ENCODE data around the gene USP19. TPM values are rescaled to one million over a fixed set of nuclear protein-coding genes. Genes with fewer than 3 reads are reported as not detected.

USP19 gene
- polyA plus RNA-seq, 5 donors = 39.1 to 52.9 (median 49.7) TPM

- peak; percentile 89 to 91 for DNase-seq
Measured at GRCh38 chr3:49104427-49105291, 16.0 kb downstream of the USP19 start, which contains the start of gene QARS1. Gene QARS1, minus strand, starts transcription at chr3:49104757. Its CDS starts 24 bp downstream, at chr3:49104733.

- no peak for DNase-seq
Measured at GRCh38 chr3:49104052-49104426, 16.6 kb downstream of the USP19 start.

DNA sequence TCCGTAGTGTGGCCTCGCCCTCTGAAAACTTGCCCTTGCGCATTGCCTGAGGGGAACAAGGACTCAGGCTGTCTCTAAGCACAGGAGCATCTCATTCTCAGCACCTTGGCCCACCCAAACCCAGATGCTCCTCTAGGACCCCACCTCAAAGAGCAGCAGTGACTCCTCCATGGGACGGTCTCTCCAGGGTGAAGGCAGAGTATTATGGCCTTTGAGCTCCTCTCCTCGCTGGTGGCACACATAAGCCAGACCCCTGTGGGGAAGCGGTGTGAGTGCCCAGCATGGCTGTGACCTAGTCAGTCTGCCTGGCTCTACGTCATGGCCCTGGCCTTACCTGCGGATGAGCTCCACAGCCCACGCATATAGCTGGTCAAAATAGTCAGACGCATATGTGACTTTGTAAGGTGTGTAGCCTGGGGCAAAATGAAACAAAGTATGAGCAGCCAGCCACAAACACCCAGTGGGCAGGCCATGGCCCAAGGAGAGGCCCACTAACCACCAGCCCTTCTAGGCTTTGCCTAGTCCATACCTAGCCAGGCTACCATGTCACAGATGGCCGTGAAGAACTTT is 20.5 kb downstream of the USP19 start:
- no peak for DNase-seq

DNA sequence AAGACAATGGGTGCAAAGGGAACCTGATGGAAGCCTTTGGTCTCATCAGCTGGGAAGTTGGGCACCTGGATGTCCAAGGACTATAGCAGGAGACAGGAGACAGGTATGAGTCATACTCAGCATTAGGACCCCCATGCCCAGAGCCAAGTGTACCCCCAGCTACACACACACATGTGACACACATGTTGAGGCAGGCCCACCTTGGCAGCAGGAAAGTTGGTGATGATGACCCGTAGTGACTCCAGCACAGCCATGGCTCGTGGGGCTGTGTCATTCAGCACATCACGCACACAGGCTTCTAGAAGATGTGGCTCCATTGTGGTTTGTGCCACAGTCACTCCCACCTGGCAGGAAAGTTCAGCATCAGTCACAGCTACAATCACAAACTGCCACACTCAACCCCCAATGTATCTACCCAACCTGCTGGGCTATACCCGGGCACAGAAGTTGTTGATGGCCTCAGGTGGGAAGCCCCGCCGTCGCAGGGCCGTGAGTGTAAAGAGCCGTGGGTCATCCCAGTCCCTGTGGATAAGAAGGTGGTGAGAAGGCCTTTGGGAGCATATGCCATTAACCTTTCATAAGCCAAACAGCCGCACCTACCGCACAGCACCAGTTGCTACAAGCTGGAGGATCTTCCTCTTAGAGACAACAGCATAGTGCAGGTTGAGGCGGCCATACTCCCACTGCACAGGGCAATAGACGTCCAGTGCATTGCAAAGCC is 21.6 kb downstream of the USP19 start:
- no peak for DNase-seq

DNA sequence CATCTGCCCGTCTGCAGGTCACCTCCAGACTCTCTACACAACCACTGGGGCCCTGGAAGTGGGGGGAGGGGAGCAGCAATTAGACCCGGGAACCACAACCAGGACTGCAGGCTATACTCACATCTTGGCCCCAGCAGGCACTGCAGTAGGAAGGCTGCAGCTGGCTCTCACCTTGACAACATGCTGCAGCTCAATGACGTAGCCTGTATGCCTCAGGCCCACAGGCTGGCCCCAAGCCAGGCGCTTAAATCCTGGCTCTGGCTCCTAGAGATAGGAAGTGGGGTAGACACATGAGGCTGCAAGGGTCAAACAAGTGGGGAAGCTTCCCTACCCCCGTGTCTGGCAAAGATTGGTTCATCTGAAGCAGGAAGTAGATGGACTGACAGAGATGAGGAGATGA is 22.2 kb downstream of the USP19 start:
- DNase-seq = no peak

DNA sequence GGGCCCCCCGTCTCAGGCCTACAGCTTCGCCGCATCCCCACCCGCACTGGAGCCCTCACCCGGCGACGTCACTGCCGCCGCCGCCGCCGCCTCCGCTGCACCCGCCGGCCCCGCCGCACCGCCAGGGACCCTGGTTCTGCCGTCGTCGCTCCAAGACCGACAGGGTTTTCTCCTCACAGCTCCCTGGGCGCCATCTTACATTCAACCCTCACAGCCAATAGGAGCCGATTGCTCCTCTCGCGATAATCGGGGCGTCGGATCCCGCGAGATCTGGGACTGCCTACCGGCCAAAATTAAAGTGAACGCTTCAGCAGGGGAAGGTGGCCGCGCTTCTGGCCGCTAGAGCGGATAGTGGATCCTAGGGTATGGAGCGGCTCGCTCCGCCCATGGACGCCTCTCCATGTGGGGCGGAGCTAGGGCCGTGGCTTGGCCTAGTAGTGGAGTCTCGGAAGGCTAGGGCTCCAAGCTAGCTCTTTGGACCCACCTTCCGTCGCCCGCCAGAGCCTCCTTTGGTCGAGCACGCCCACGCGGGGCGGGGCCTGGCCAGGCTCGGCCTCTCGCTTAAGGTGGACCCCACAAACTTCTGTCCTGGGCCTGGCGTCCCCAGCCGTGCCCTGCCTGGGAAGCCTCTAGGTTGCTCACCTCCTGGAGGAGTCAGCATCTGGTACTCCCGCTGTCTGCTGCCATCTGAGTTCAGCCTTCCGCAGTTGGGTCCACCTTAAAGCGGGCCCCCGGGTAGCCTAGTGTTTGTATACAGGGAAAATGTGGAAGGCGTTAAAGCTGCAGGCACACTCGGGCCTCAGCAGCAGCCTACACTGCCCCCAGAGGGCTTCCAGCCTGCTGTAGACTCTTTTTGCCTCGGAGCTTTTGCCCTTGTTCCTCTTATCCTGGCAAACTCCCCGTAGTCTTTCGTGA is 26.5 kb downstream of the USP19 start, which contains the start of gene QRICH1:
TSS of gene QRICH1 (minus strand) at position 219 of the 915 bp plus-strand sequence. CDS start 17,054 bp downstream, outside the sequence.
- peak; percentile 97 to 99 for DNase-seq

DNA sequence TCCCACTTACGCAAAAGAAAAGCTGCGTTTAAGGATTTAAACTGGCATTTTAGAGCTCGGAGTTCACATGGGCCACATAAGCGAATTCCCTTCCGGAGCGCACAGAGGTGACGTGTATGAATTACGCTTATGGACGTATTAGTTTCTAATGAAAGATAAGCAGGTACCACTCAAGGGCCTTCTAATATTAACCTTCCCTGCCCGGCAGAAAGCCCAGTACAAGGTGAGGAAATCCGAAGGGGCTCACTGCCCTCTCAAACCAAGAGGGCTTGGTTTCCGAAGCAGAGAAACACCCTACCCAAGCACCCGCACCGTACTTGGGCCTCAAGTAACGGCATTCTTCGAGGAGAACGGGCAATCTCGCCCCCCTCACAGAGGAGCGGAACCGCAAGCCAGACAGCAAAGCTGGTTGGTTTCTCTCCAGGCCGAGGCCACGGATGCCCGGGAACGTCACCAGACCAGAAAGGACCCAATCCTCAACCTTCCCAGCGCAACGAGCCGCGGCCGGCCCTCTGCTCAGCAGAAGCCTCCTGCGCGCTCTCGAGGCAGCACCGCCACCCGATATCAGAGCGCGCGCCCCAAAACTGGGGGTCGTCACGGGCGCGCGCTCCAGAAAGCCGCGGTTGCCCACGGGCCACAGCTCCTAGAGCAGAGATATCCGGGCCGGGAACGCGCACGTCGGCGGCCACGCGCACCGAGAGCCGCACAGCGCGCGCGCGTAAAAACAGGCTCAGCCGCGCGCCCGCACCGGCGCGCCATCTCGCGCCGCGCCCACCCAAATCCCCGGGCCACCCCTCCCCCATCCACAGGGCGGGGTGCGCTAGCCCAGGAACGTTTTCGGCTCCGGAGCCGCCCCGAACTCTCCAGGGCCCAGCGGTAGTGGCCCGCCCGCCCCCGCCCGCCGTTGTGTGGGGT is 27.4 kb downstream of the USP19 start:
- peak; percentile 83 to 85 for DNase-seq

DNA sequence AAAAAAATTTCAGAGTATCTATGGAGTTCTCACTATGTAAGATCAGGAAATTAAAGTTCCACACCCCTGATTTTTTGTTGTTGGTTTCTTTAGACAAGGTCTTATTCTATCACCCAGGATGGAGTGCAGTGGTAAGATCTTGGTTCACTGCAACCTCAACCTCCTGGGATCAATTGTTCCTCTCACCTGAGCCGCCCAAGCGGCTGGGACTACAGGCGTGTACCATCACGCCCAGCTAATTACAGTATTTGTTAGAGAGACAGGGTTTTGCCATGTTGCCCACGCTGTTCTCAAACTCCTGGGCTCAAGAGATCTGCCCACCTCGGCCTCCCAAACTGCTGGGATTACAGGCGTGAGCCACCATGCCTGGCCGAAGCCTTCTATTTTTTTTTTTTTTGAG is 39.2 kb downstream of the USP19 start:
- DNase-seq = no peak

DNA sequence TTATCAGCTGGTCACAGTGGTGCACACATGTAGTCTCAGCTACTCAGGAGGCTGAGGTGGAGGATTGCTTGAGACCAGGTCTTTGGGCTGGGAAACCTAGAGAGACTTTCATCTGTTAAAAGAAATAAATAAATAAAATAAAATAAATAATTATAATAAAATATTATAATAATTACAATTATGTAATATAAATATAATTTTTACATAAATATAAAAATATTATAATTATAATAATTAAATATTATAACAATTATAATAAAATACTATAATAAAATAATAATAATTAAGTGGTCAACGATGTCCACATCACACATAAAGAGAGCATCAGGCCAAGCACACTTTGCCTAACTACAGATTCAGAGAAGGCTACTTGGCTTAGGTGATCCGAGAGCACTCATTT is 41.4 kb downstream of the USP19 start:
- no peak for DNase-seq

DNA sequence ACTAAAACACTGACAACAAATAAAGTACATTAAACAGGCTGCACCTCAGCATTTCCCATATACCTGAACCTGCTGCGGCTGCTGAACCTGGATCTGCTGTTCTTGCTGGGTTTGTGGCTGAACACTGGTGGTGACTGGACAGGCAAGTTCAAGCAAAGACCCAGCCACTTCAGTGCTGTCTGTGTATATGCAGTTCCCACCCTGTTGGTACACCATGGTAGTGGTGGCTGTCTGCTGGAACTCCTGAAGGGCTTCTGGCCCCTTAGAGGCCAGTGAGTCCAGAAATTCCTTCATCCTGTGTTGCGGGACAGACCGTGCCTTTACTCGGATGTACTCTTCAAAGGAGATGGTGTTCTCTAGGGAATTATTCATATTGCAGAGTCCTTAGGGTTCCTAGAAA is 44.0 kb downstream of the USP19 start:
- DNase-seq = no peak

DNA sequence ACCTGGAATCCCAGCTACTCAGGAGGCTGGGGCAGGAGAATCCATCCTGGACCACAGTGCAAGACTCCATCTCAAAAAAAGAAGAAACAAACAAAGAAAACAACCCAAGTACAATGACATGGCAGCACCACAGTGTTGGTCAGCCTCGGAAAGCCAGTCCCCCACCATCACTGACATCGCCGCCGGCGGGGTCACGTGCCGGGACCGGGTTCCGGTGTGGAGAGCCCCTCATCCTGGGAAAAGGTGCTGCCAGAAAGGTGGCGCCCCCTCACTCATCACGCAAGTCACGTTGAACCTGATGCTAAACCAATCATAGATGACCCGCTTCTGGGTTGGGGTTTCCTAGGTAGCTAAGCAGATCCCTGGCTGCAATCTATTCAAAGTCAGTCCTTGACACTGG is 44.5 kb downstream of the USP19 start:
- no peak for DNase-seq

Other genes with a start within 250 kb of the USP19 start
- 10 to 100 TPM; 12.3 to 14.6 (median 13.1) TPM for gene SLC25A20, start 221.9 kb downstream of the USP19 start, polyA plus RNA-seq (ENCODE audit: insufficient read depth in 1 of 5, insufficient read length in 5 of 5, low replicate concordance in 1 of 5)
- gene ARIH2, start 202.0 kb downstream of the USP19 start, polyA plus RNA-seq (ENCODE audit: insufficient read depth in 1 of 5, insufficient read length in 5 of 5, low replicate concordance in 1 of 5) = 10 to 100 TPM; 72.0 to 94.8 (median 77.5) TPM
- 10 to 100 TPM; 25.9 to 40.6 (median 39.5) TPM for gene P4HTM, start 130.6 kb downstream of the USP19 start, polyA plus RNA-seq (ENCODE audit: insufficient read depth in 1 of 5, insufficient read length in 5 of 5, low replicate concordance in 1 of 5)
- 100 to 1,000 TPM; 166 to 190 (median 180) TPM for gene WDR6, start 113.4 kb downstream of the USP19 start, polyA plus RNA-seq (ENCODE audit: insufficient read depth in 1 of 5, insufficient read length in 5 of 5, low replicate concordance in 1 of 5)
- gene DALRD3, start 102.2 kb downstream of the USP19 start, polyA plus RNA-seq (ENCODE audit: insufficient read depth in 1 of 5, insufficient read length in 5 of 5, low replicate concordance in 1 of 5) = 10 to 100 TPM; 51.7 to 64.7 (median 61.2) TPM
- gene NDUFAF3, start 98.7 kb downstream of the USP19 start, polyA plus RNA-seq (ENCODE audit: insufficient read depth in 1 of 5, insufficient read length in 5 of 5, low replicate concordance in 1 of 5) = 10 to 100 TPM; 42.5 to 86.3 (median 61.1) TPM
- 100 to 1,000 TPM; 264 to 341 (median 302) TPM for gene IMPDH2, start 91.4 kb downstream of the USP19 start, polyA plus RNA-seq (ENCODE audit: insufficient read depth in 1 of 5, insufficient read length in 5 of 5, low replicate concordance in 1 of 5)
- 10 to 100 TPM; 73.2 to 89.8 (median 82.8) TPM for gene QRICH1, start 26.8 kb downstream of the USP19 start, polyA plus RNA-seq (ENCODE audit: insufficient read depth in 1 of 5, insufficient read length in 5 of 5, low replicate concordance in 1 of 5)
- 100 to 1,000 TPM; 269 to 316 (median 279) TPM for gene QARS1, start 16.1 kb downstream of the USP19 start, polyA plus RNA-seq (ENCODE audit: insufficient read depth in 1 of 5, insufficient read length in 5 of 5, low replicate concordance in 1 of 5)
- 100 to 1,000 TPM; 361 to 468 (median 423) TPM for gene LAMB2, start 12.2 kb upstream of the USP19 start, polyA plus RNA-seq (ENCODE audit: insufficient read depth in 1 of 5, insufficient read length in 5 of 5, low replicate concordance in 1 of 5)
- gene CCDC71, start 45.5 kb upstream of the USP19 start, polyA plus RNA-seq (ENCODE audit: insufficient read depth in 1 of 5, insufficient read length in 5 of 5, low replicate concordance in 1 of 5) = 10 to 100 TPM; 18.0 to 25.2 (median 20.1) TPM
- 10 to 100 TPM; 34.7 to 53.4 (median 45.1) TPM for gene KLHDC8B, start 50.8 kb upstream of the USP19 start, polyA plus RNA-seq (ENCODE audit: insufficient read depth in 1 of 5, insufficient read length in 5 of 5, low replicate concordance in 1 of 5)
- 10 to 100 TPM; 10.8 to 13.4 (median 12.4) TPM for gene C3orf62, start 156.4 kb upstream of the USP19 start, polyA plus RNA-seq (ENCODE audit: insufficient read depth in 1 of 5, insufficient read length in 5 of 5, low replicate concordance in 1 of 5)
- gene USP4, start 219.2 kb upstream of the USP19 start, polyA plus RNA-seq (ENCODE audit: insufficient read depth in 1 of 5, insufficient read length in 5 of 5, low replicate concordance in 1 of 5) = 10 to 100 TPM; 65.0 to 80.3 (median 72.7) TPM
- 100 to 1,000 TPM in 4 of 5 donors, 10 to 100 TPM in 1; 97.4 to 224 (median 122) TPM for gene GPX1, start 237.5 kb upstream of the USP19 start, polyA plus RNA-seq (ENCODE audit: insufficient read depth in 1 of 5, insufficient read length in 5 of 5, low replicate concordance in 1 of 5)